Amniotic stem cell (primary cell): ENCODE measurements around the gene MATR3.

Experiments used
- DNase-seq: peaks from one replicate; lab custom pipeline; 2025; lab: John Stamatoyannopoulos, UW

MATR3 gene

GRCh38 chr5:139272471-139273321, 20.8 kb upstream of the MATR3 start:
- DNase-seq = no peak

DNA sequence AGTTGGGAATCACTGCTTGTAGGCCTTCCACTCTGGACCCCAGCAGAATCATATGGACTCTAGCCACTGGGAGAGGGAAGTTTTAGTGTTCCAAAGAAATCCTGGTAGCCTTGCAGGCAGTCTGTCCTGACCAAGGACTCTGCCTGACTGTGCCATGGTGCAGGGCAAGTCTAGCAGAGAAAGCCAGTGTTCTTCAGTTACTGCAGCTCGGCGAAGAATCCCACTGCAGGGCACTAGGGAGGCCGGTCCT, 20.3 kb upstream of the MATR3 start:
- DNase-seq = no peak

- peak; percentile 39 for DNase-seq
Observed at GRCh38 chr5:139273572-139274289, 19.8 kb upstream of the MATR3 start.

DNA sequence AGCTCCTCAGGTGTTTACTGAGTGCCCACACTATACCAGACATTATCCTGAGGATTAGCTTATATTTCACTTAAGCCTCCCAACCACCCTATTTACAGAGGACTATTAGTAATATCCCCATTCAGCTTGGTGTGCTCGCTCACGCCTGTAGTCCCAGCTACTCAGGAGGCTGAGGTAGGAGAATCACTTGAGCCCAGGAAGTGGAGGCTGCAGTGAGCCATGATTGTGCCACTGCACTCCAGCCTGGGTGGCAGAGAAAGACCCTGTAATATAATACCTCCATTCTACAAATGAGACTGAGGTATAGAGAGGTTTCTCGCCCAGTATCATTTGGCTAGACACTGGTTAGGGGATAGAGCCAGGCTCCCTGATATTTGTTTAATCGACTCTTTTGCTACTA, 18.0 kb upstream of the MATR3 start:
- DNase-seq = no peak

- no peak for DNase-seq
Observed at GRCh38 chr5:139275956-139276355, 17.6 kb upstream of the MATR3 start.

GRCh38 chr5:139276426-139276825, 17.1 kb upstream of the MATR3 start:
- DNase-seq = no peak

- no peak for DNase-seq
Observed at GRCh38 chr5:139277171-139277570, 16.4 kb upstream of the MATR3 start.

GRCh38 chr5:139278540-139279274, 14.8 kb upstream of the MATR3 start:
- DNase-seq = no peak

GRCh38 chr5:139282197-139282557, 11.4 kb upstream of the MATR3 start:
- no peak for DNase-seq

- DNase-seq = no peak
Observed at GRCh38 chr5:139283252-139284166, 10.0 kb upstream of the MATR3 start.

DNA sequence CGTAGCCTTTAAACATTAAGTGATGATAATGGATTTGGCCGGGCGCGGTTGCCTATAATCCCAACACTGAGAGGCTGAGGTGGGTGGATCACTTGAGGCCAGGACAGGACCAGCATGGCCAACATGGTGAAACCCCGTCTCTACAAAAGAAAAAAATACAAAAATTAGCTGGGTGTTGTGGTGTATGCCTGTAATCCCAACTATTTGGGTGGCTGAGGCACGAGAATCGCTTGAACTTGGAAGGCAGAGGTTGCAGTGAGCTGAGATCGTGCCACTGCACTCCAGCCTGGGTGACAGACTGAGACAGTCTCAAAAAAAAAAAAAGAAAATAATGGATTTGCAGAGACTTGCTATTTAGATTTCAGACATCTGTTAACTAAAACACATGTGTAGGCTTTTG, 9.2 kb upstream of the MATR3 start:
- DNase-seq = no peak

- no peak for DNase-seq
Observed at GRCh38 chr5:139285651-139286392, 7.7 kb upstream of the MATR3 start.

DNA sequence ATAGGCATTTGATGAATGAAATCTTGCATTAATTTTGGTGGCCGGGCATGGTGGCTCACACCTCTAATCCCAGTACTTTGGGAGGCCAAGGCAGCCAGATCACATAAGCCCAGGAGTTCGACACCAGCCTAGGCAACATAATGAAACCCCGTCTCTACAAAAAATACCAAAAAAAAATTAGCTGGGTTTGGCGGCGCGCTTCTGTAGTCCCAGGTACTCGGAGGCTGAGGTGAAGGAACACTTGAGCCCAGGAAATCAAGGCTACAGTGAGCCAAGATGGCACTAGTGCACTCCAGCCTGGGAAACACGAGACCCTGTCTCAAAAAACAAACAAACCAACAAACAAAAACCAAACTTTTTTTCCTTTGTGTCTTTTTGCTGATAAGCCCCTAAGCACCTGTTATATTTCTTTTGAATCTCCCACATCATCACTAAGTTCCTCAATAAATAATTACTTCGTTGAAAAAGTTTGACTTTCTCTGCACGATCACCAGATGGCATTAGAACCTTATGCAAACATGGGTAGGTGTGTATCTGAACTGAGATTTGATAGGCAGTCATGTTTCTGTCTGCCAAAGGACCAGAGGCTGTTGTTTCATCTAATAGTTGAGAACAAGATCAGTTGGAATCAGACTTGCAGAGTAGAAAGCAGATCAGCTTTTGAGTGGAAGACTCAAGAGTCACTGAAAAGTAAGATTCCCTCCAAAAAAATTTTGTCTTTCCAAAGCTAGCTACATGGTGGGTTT, 5.5 kb upstream of the MATR3 start:
- no peak for DNase-seq

DNA sequence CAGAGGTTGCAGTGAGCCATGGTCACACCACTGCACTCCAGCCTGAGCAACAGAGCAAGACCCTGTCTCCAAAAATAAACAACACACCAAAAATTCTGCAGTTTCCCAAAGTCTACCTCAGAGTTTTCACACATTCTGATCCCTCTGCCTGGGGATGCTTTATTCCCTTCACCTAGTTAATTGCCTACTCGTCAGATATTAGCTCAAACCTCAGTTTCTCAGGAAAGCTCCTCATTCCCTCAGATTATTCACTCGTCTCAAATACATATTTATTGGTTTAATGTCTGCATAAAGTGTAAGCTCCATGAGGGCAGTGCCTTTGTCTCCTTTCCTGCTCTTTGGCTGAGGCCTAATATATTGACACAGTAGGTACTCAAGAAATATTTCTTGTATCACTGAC, 2.5 kb upstream of the MATR3 start:
- DNase-seq = no peak

- DNase-seq = no peak
Observed at GRCh38 chr5:139293202-139293506, 386 bp upstream of the MATR3 start.

DNA sequence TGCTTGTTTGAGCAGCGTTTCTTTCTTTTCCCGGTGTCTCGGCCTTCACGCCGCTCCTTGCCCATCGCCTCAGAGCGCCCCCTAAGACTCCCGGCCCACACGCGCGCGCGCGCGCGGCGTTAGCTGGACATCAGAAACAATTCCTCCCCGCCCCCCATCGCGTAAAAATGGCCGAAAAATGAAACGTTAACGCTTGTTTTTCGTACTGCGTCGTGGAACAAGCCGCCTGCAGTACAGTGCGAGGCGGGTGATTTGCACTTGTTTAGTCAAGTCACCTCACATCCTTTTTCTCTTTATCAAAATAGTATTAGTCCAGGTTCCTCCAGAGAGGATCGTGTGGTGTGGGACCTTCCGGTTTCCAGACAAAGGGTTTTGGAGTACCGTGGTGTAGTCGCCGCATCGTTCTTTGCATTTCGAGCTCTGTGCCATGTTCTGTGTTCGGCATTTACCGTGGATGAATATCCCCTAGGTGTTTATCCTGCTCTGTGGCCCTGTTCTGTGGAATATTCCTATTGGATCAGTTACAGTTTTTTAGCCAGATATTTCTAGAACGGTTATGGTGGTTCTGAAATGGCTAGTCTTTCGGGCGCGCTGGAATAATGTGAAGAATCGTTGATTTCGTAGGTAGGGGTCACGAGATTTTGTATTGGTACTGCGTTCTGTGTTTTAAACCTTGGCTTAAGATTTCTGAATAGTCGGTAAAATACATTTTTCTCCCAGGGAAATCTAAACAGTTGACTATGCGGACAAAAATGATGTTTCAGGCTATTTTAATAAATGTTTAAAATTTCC, 1.0 kb downstream of the MATR3 start:
- peak; percentile 64 for DNase-seq

DNA sequence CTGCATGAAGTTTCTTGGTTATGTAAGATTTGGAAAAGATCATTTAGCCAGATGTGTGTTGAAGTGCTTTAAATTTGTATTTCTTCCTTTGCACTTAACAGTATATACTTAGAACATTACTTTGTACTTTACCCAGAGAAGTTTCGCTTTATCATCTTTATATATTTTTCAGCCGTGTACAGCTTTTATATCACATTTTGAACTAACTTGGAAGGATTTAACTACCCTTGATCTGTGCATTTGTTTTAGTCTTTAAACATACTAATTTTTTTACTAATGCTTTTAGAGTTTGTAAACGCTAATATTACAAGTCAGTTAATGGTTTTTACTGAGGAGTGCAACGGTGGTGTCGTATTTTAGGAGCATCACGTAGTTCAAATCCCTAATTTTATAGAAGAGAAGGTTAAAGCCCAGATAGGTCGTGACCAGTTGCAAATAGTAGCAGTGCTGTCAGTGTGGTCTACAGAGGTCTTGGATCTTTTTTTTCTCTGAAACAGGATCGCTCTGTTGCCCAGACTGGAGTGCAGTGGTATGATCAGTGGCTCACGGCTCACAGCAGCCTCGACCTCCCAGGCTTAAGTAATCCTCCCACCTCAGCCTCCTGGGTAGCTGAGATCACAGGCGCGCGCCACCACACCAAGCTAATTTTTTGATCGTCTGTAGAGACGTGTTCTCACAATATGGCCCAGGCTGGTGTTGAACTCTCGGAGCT, 2.0 kb downstream of the MATR3 start:
- DNase-seq = no peak

- DNase-seq = no peak
Observed at GRCh38 chr5:139296198-139296597, 2.7 kb downstream of the MATR3 start.

- DNase-seq = no peak
Observed at GRCh38 chr5:139296862-139297326, 3.4 kb downstream of the MATR3 start.
